SU-DHL-6 (cell line): ENCODE results near the gene CLMN.

ENCODE experiments used
- CTCF ChIP-seq: fragments of 200-600 bp; sonication (generic); IDR thresholded peaks from one replicate; pipeline ENCODE4 v1.5.1; 2017; ENCODE audit warnings: antibody characterized with exemption, mild to moderate bottlenecking, low read length, moderate library complexity; ENCODE audit not compliant: insufficient read depth, poor library complexity, severe bottlenecking
- EZH2phosphoT487 ChIP-seq: fragments of 200-600 bp; sonication (generic), shearing (Covaris generic); conservative IDR thresholded peaks from 2 replicates; pipeline ENCODE4 v1.6.1; 2018; ENCODE audit warnings: mild to moderate bottlenecking, antibody characterized with exemption, low read length, moderate library complexity, mixed read lengths

- TF ChIP-seq CTCF (no peak), EZH2phosphoT487 (no peak)
Measured at GRCh38 chr14:95267306-95267705, 52.4 kb downstream of the CLMN start.
